ENCODE measurements around the gene NR2E1.

The NR2E1 gene

DNA sequence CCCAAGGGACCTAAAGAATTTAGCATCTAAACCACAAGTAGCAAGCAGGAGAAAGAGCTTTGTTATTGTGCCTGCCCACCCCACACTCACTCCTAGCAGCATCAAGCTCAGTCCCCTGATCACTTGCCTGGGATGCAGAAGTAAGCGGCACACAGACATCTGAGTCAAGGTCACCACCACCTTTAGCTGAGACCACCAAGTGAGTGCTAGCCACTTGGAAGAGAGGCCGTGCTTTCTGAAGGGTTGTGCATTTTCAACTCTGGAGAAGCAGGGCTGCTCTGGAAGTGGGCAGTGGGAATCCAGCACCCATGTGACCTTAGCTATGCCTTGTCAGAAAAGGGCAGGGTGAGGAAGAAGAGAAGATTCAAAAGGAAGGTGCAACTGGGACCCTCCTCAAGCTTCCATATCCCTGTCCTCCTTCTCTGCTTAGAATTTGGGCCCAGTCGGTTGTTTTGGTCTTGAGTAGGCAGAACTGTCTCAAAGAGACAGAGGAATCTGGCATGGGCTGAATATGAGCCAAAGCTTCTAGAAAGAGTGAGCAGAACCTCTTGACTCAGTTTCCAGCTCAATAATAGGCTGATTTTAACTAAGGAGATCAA, 6.2 kb downstream of the NR2E1 start:
- no peak for DNase-seq

DNA sequence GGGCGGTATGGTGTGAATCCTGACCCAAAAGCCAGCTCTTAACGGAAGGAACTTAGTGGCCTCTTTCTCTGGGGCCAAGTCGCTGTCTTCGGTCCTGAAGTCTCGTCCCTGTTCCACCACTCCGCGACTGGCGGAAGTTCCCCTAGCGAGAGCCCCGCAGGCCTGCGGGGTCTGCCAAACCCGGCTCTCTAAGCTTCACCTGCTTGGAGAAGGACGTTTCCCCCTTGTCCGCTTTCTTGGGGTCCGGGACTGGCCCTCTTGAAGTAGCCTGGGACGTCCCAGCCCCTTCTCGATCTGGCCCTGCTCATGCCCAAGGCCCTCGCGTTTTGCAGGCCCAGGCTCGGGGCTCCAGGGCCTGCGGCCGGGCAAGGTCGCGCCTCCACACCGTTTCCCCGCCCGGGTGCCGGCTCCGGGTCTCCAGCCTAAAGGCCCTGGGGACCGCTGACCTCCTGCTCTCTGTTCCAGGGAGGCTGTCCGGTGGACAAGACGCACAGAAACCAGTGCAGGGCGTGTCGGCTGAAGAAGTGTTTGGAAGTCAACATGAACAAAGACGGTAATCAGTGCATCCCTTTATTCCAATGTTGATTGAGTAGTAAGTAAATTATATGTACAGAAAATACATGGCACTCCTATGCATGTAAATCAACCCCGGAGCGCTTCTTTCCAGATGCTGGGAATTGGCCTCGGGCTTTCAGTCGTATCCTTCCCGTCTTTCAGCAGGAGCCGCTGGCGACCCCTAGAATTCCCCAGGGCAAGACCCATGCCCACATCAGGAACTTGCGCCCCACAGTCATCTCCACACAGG, 8.8 kb downstream of the NR2E1 start:
- DNase-seq, result no peak

DNA sequence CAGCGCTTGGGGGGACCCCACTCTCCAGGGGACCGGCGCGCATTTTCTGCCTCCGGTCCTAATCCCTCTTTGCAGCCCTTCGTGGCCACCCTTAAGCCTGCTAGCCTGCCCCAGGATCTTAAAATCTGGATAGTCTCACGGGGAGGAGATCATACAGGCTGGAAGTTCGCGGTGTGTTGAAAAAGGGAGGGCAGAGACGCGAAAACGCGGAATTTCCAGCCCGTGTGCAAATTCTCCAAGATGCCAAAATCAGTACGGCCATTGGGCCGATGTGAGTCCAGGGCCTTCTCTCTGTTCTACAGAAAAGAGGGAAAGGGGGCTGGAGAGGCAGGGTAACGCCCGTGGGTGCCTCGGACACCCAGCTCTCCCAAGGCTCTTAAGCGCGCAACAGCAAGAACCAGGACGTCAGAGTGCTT, 9.4 kb downstream of the NR2E1 start:
- no peak for DNase-seq

DNA sequence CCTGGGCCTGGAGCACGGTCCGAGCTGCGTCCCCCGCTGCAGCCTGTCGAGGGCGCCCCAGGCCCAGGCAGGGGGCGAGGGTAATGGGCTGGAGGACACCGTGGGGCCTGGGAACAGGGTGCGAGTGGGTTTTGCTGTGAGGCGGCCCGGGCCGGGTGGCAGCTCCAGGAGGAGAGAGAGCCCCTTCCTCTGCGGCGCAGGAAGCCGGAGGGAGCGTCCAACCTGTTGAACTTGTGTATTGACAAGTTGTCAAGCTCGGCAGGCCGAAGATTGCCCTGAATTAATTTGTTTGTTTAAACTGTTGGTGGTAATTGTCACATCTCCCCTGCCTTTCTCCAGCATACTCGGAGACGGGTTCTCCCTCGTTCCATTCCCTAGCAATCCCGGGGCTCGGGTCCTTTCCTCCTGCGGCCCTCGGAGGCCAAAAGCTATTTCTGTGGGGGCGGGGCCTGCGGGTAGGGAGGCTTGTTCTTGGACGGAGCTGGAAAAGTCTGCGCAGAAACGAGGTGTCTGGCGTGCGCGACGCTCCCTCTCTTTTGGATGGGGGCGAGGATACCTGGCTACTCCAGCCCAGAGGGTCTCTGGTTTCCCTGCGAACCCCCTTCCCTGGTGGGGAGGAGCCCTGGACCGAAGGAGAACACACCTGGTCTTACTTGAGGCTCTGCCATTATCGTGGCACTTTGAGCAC, 9.9 kb downstream of the NR2E1 start:
- DNase-seq, result no peak

DNA sequence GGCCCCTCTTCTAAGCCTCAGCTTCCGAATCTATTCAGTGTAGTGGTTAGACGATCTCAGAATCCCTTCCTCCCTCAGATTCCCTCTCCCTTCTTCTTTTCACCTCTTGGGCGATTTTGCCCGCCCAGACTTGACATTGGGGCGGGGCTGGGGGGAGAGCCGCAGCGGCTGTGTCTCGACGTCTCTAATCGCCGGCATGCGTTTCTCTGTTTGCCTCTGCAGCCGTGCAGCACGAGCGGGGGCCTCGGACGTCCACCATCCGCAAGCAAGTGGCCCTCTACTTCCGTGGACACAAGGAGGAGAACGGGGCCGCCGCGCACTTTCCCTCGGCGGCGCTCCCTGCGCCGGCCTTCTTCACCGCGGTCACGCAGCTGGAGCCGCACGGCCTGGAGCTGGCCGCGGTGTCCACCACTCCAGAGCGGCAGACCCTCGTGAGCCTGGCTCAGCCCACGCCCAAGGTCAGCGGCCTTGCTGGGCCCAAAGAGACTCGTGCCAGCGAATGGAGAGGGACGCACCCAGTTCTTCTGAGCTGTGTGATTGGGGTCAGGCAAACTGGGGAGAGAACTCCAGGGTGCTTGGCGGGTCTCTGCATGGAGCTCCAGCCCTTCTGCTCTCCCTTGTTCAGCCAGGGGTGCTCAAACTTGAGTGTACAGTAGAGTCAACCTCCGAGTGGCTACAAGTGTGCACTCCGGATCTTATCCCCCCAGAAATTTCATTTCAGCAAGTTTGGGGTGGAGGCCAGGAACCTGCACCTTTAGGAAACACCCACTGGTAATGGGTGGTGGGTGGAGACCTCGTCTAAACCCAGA, 10.7 kb downstream of the NR2E1 start:
- no peak for DNase-seq

DNA sequence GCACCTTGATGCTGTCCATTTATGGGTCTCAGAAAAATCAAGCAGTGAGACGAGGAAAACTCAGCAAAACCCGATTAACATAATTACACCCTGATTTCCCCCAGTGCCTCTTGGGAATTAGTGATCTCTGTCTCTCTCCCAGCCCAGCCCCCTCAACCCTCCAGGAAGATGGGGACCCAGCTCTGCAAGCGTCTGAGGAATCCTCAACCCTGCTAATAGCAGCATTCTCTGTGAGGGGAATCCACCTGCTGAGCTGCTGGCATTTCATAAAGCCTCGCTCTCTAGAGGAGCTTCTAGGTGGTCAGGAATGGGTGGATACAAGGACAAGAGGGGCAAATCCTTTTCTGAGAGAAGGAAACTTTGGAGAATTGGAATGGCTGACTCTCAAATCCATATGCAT, 13.9 kb downstream of the NR2E1 start:
- no peak for DNase-seq

DNA sequence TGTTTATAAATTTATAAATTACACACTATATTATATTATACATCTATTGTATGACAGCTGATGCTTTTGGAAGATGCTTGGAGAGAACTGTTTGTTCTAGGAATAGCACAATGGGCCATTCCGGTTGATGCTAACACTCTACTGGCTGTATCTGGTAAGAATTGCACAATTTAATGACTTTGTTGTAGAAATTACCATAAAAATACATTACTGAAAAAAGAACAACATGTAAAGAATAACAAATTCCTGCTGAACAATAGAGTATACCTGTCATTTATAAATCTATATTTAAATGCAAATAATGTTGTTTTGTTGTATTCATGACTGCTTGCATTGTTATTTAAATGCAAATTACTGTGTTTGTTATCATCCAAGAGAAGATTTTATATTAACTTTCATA, 14.4 kb downstream of the NR2E1 start:
- no peak for DNase-seq

DNA sequence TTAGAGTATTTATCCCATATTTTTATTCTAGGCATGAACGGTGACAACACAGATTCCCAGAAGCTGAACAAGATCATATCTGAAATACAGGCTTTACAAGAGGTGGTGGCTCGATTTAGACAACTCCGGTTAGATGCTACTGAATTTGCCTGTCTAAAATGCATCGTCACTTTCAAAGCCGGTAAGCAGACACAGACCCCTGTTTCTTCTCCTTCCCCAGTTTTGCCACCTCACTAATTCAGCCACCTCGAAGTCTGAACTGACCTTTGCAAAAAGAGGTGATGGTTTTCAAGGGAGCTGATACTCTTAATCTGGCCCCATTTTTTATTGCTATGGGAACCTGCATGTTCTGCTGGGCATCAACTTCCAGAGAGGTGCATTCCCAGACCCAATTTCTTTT, 15.0 kb downstream of the NR2E1 start:
- no peak for DNase-seq

DNA sequence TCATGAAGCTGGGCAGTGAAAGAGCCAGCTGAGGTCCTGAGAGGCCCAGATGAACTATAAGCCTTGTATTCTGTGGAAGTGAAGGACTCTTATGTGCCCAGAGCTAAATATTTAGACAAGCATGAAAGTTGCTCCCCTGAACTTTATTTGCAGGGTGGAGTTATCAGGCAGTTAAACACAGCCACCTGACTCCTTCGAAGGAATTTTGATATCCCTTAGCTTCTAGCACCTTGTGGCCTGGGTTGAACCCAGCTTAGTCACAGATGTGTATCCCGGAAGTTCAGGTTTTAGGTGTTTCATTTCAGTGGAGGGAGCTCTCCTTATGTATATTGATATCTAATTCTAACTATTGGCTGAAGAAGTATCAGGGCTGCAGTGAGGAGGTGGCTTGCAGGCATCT, 20.4 kb downstream of the NR2E1 start:
- no peak for DNase-seq

DNA sequence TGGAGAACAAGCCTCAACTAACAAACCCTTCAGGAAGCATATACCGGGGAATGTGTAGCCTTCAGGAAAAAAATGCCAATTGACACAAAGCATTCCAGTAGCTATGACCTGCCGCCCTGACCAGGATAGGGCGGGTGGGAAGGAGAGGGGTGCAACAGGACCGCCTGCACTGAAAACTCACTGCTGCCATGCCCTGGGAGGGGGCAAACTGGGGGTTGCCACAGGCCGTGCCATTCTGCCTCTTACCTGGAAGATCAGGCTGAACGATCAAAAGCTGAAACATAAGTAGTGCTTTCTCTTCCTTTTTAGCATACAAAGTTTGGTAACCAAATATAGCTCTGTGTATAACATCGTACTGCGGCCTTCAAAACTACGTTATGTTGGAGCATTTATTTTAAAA, 21.7 kb downstream of the NR2E1 start:
- no peak for DNase-seq

DNA sequence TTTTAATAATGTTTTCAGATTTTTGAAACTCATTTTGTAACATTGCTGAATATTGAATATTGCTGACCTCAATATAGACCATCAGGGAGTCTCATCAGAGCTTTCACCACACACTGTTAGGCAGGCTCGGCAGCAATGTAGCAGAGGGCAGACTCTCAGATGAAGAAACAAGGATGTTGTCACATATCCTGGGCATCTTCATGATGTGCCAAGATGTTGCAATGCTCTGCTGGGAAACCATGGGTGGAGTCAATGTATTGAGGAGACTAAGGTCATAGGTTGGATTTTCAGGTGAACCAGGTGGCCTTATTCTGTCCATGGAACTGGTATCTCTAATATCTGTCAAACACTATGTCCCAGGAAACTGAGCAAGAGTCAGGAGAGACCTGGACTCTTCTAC, 27.3 kb downstream of the NR2E1 start:
- no peak for DNase-seq

DNA sequence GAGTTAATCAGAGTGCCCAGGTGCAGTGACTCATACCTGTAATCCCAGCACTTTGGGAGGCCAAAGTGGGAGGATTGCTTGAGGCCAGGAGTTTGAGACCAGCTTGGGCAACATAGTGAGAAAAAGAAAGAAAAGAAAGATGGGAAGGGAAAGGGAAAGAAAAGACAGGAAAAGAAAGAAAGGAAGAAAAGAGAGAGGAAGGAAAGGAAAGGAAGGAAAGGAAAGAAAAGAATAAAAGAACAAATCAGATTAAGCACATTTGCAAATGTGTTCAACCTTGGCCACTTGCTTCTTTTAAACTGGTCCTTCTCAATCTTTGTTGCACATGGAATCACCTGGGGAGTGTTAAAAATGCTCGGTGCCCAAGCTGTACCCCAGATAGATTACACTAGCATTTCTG, 28.0 kb downstream of the NR2E1 start:
- no peak for DNase-seq

DNA sequence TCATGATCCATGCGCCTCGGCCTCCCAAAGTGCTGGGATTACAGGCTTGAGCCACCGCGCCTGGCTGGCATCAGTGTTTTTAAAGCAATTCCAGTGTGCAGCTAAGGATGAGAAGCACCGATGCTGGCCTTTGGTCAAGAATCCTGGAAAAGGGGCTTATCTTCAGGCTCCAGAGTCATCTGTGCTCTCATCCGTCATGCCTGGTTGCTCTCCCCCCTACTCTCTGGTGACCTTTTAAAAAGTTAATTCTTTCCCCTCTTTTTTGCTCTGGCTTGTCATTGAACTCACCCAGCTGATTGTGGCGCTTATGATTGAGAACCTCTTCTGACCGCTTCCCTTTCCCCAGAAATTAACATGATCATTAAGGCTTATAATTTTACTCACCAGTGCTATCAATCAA, 28.7 kb downstream of the NR2E1 start:
- DNase-seq, result no peak

DNA sequence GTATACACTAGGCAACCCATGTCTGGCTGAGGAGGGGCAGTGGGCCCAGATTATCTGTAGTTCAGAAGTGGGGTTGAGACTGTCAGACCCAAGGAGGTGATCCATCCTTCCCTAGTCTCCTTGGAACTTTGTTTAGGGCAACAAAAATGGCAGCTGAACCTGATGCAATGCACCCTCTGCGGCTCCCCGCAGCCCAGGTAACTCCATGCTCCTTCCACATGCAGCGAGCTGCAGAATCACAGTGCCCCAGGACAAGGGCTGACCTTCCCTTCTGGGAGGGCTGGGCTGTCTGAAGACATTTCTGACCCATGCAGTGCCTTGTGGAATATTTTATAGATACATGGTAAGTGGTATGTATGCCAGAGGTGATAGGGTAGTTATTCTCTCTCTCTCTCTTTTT, 29.4 kb downstream of the NR2E1 start:
- DNase-seq, result no peak

DNA sequence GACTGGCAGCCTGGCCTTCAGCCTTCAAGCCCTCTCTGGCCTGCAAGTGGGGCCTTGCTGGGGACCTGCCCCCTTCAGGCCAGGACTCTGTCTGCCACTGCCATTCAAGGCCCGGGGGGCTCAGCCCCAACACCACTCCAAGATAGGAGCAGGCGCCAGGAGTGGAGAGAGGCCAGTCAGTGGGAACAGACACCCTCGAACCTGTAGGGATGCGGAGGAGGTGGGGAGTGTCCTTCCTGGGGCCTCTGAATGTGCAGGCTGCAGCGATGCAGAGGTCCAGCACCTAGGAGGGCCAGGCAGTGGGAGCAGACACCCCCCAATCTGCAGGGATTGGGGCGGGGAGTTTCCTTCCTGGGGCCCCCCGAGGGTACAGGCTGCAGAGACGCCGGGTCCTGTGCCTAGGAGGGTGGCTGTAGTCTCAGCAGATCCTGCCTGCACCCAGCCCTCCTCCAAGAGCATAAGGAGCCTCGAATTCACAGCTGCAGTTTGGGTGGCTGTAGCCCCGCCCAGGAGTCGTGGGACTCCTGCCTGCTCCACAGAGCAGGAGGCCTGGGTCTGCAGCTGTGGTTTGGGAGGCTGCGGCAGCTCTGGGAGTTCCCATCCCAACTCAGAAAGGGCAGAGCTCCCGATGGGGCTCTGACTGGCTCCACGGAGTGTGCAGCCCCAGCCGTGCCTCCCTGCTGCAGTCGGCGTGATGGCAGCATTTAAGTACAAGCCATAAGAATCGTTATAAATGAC, 33.1 kb downstream of the NR2E1 start:
- DNase-seq, result no peak

DNA sequence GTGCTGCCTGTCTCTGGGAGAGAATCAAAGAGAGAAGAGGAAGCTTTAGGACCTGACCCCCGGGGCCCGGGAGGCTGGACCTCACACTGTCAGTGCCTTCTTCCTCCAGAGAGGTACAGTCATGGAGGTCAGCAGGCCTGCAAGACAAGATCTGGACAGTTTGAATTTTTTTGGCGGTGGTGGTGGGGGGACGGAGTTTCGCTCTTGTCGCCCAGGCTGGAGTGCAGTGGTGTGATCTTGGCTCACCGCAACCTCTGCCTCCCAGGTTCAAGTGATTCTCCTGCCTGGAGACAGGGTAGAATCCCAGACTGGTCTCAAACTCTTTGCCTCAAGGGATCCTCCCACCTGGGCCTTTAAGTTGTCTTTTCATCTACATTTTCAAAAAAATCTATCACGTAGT, 34.4 kb downstream of the NR2E1 start:
- no peak for DNase-seq

DNA sequence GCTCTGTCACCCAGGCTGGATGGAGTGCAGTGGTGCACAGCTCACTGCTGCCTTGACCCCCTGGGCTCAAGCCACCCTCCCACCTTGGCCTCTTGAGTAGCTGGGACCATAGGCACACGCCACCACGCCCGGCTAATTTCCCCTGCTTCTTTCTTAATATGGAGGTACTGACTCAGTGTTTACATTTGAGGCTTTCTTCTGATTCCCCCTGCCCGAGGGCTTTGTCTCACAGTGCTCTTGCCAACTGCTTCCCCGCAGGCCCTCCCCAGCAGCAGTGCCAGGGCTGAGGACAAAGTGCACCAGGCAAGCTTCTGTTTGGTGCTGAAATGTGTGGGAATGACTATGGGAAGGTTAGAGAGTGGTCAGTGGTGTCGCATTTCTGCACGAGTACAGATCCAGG, 34.8 kb downstream of the NR2E1 start:
- DNase-seq, result no peak

DNA sequence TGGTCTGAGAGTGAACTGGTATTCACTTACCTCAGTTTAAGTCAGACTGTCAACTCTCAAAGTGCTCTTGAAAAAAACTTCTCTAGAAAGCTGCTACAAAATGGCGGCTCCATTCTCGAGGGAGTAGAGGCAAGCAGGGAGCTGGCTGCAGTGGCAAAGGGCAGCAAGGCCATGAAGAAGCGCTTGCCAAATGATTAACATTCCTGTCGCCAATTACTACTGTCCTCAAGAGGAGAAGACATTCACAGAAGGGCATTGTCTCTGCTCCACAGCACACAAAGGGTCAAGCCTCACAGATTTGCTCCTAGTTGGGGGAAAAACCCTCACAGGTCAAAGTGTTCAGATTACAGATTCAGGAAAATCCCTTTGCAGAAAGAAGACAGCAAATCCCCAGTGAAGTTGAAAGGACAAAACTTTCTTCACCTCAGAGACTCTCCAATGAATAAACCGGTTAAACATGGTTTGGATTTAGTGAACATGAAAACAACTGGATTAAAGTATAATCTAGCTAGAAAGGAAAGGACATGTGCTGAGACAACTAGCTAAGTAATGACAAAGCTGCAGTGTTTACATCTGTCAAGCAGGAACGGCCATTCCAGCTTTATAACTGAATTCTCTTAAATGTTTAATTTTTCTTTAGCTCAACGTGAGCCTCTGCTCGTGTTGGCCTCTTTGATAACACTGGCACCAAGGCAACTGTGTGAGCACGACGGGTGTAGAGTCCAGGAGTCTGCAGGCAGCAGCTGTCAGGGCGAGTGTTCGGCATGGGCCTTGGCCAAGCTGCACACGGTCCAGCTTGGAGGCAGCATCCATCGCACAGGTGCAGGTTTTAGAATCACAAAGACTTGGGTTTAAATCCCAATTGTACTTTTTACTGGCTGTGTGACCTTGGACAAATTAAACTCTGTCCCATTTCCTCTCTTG, 37.6 kb downstream of the NR2E1 start:
- DNase-seq, result no peak

DNA sequence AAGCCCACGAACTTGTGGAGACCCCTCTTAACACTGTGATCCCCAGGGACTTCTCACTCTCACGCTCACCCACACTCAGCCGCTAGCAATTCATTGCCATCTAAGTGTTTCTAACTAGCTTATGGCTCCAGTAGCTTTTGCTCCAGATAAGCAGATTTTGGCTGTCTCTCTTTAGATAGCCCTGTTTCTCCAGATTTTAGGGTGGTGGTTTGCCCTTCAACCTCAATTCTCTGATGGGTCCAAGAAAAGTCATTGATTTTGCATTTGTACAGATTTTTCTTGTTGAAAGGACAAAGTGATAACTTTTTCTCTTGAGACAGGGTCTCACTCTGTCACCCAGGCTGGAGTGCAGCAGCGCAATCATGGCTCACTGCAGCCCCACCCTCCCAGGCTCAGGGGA, 41.2 kb downstream of the NR2E1 start:
- DNase-seq, result no peak

DNA sequence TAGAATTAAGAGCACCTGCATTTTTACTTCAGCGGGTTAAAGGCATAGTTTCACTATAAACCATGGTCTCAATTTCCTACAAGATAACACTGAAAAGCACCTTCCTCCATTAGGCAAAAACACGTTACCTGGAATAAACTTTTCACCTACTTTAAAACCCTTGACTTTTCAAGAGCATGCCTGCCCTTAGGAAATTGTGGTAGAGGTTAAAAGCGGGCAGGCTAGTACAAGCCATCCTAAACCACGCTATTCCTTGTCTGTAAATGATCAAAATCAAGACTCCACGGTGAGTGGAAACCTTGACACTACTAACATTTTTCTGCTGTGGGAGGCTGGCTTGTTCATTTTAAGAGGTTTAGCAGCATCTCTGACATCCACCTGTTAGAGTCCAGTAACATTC, 43.9 kb downstream of the NR2E1 start:
- no peak for DNase-seq

DNA sequence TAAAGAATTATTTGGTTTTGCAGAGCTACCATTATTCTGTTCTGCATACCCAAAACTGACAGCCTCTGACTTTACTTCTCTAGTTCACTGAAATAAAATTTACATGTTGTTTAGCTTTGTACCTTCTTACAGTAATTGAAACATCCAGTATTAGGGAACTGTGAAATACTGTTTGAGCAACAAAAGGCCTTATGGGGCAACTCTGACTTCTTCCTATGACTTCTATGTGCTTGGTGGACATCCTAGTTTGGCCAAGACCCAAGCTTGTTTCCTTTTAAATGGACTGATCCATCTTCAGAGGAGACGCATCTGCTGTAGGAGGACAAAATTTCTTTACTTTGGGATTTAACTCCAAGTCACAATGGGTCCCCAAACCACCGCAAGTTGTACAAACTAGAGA, 44.7 kb downstream of the NR2E1 start:
- no peak for DNase-seq

DNA sequence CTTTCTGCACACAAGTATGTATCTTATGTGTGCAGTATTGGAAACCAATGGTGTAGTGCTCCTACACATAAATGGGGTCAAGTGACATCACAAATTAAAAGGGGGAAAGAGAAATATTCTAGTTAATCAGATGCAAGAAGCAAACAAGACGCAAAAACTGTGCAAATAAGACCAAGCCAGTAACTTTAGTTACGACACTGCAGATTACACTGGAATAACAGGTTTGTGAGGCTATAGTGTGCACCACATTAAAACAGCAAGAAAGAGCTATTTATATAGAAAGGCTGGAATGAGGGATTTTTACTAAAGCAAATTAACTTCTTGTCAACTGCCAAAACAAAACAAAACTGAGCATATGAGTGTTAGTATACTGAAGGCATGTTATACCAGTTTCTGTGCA, 45.8 kb downstream of the NR2E1 start:
- DNase-seq, result no peak
